Smooth muscle cell (in vitro differentiated cells): ENCODE data around the gene CLEC17A. TPM values are rescaled to one million over a fixed set of nuclear protein-coding genes. Genes with fewer than 3 reads are reported as not detected.

Experiments used
- DNase-seq: peaks from one replicate; lab custom pipeline; 2025; ENCODE audit not compliant: unreplicated experiment; lab: John Stamatoyannopoulos, UW
- H2AFZ ChIP-seq: fragments of 200-600 bp; sonication (generic); 2 replicates; pipeline ENCODE4 v1.6.0; 2016; ENCODE audit warnings: antibody characterized with exemption, low read depth, mild to moderate bottlenecking
- H3F3A ChIP-seq: fragments of 200-600 bp; sonication (generic); 2 replicates; pipeline ENCODE4 v1.6.0; 2017; ENCODE audit warnings: antibody characterized with exemption, low read depth
- H3K27ac ChIP-seq: fragments of 200-600 bp; sonication (generic); 2 replicates; pipeline ENCODE4 v1.5.1; 2016; ENCODE audit warnings: low read depth, mild to moderate bottlenecking
- H3K27me3 ChIP-seq: fragments of 200-600 bp; sonication (generic); 2 replicates; pipeline ENCODE4 v1.6.1; 2016; ENCODE audit warnings: low read depth, mild to moderate bottlenecking
- H3K36me3 ChIP-seq: fragments of 200-600 bp; sonication (generic); 2 replicates; pipeline ENCODE4 v1.5.1; 2016; ENCODE audit warnings: low read depth
- H3K4me1 ChIP-seq: fragments of 200-600 bp; sonication (generic); 2 replicates; pipeline ENCODE4 v1.5.1; 2016; ENCODE audit warnings: low read depth
- H3K4me2 ChIP-seq: fragments of 200-600 bp; sonication (generic); 2 replicates; pipeline ENCODE4 v1.6.0; 2016; ENCODE audit warnings: mild to moderate bottlenecking
- H3K4me3 ChIP-seq: fragments of 200-600 bp; sonication (generic); 2 replicates; pipeline ENCODE4 v1.5.1; 2016; ENCODE audit warnings: mild to moderate bottlenecking
- H3K79me2 ChIP-seq: fragments of 200-600 bp; sonication (generic); 2 replicates; pipeline ENCODE4 v1.6.0; 2016; ENCODE audit warnings: low read depth, mild to moderate bottlenecking
- H3K9ac ChIP-seq: fragments of 200-600 bp; sonication (generic); 2 replicates; pipeline ENCODE4 v1.6.0; 2016; ENCODE audit warnings: low read depth
- H3K9me3 ChIP-seq: fragments of 200-600 bp; sonication (generic); replicated peaks from 2 replicates; pipeline ENCODE4 v1.5.1; 2016; ENCODE audit warnings: low read depth
- H4K20me1 ChIP-seq: fragments of 200-600 bp; sonication (generic); 2 replicates; pipeline ENCODE4 v1.6.0; 2016; ENCODE audit warnings: low read depth
- CTCF ChIP-seq: fragments of 200-600 bp; sonication (generic); IDR thresholded peaks from 2 replicates; pipeline ENCODE4 v1.5.1; 2017; ENCODE audit warnings: borderline replicate concordance, mild to moderate bottlenecking, antibody characterized with exemption; ENCODE audit not compliant: insufficient read depth, poor library complexity, severe bottlenecking
- WGBS: methylation state at CpG from one replicate; pipeline ENCODE4 v1.1.7; 2016; ENCODE audit warnings: low lambda C conversion rate; 5-methylcytosine and 5-hydroxymethylcytosine counted together
- polyA plus RNA-seq: library from polyadenylated mRNA; unstranded; fragments of >200 nt; fragmentation: Nextera tagmentation; extraction: Ambion mirVana; gene quantifications from 2 replicates; pipeline ENCODE4 v1.2.1, GENCODE V29; 2016
- total RNA-seq: library from RNA; depleted of rRNA; stranded (reverse); fragments of >200 nt; gene quantifications from 2 replicates; pipeline ENCODE4 v1.2.3, GENCODE V29; 2014

The CLEC17A gene
- total and polyA plus RNA-seq, 2 experiments from 2014 or later: not detected

GRCh38 chr19:14571695-14572490 is 11.0 kb upstream of the CLEC17A start, which contains the start of gene NDUFB7:
TSS of gene NDUFB7 (minus strand) at chr19:14572066. CDS start at chr19:14572000, 66 bp downstream.
- WGBS: 6% methylated on average over 39 of the region's 40 CpGs
- Histone ChIP-seq H3K27me3 (no peaks in the 10 kb centered on the region), H3K79me2 (peaks cover 28% of the 10 kb centered on the region), H3K4me3 (peak within 1 kb of the TSS; percentile 92), H3K9me3 (no peaks in the 10 kb centered on the region), H3K27ac (no peak within 1 kb of the TSS), H3K36me3 (no peaks in the 10 kb centered on the region), H3F3A (no peaks in the 10 kb centered on the region), H2AFZ (peak within 1 kb of the TSS; percentile 87), H3K4me1 (peaks cover 7% of the 10 kb centered on the region), H3K9ac (peak within 1 kb of the TSS; percentile 63), H3K4me2 (peak within 1 kb of the TSS; percentile 91), H4K20me1 (peaks cover 6% of the 10 kb centered on the region)
- peak; percentile 45 for DNase-seq
- peak; percentile 52 for TF ChIP-seq CTCF

GRCh38 chr19:14575428-14575980 is 7.4 kb upstream of the CLEC17A start:
- Histone ChIP-seq H4K20me1 (no peaks in the 10 kb centered on the region), H3K27ac (no peak overlapping the region), H3K79me2 (peaks cover 14% of the 10 kb centered on the region), H3K4me3 (no peak overlapping the region), H3K9ac (no peak overlapping the region), H3K4me1 (peaks cover 7% of the 10 kb centered on the region), H3K36me3 (no peaks in the 10 kb centered on the region), H3F3A (no peaks in the 10 kb centered on the region), H2AFZ (no peak overlapping the region), H3K27me3 (no peaks in the 10 kb centered on the region), H3K9me3 (no peaks in the 10 kb centered on the region), H3K4me2 (no peak overlapping the region)
- TF ChIP-seq CTCF: no peak
- DNase-seq: no peak
- 82% methylated on average over 6 of the region's 6 CpGs for WGBS

- Histone ChIP-seq H3K36me3 (no peaks in the 10 kb centered on the region), H3K4me2 (no peak overlapping the region), H2AFZ (no peak overlapping the region), H3K79me2 (peaks cover 6% of the 10 kb centered on the region), H3K27me3 (no peaks in the 10 kb centered on the region), H3K4me1 (no peaks in the 10 kb centered on the region), H3F3A (no peaks in the 10 kb centered on the region), H3K9ac (no peak overlapping the region), H3K27ac (no peak overlapping the region), H4K20me1 (no peaks in the 10 kb centered on the region), H3K4me3 (no peak overlapping the region), H3K9me3 (no peaks in the 10 kb centered on the region)
- no peak for TF ChIP-seq CTCF
- 87% methylated on average over 8 of the region's 8 CpGs for WGBS
- no peak for DNase-seq
Observed at GRCh38 chr19:14576363-14576762, 6.5 kb upstream of the CLEC17A start.
